CD4-positive, alpha-beta T cell treated with Interleukin-1 beta for 1 hour (primary cell): ENCODE measurements around the gene C20orf144.

ENCODE experiments used
- DNase-seq, 2 donors: peaks; one replicate each; pipeline ENCODE4 v3.0.0-alpha.2; 2020 to 2022

Gene C20orf144

DNA sequence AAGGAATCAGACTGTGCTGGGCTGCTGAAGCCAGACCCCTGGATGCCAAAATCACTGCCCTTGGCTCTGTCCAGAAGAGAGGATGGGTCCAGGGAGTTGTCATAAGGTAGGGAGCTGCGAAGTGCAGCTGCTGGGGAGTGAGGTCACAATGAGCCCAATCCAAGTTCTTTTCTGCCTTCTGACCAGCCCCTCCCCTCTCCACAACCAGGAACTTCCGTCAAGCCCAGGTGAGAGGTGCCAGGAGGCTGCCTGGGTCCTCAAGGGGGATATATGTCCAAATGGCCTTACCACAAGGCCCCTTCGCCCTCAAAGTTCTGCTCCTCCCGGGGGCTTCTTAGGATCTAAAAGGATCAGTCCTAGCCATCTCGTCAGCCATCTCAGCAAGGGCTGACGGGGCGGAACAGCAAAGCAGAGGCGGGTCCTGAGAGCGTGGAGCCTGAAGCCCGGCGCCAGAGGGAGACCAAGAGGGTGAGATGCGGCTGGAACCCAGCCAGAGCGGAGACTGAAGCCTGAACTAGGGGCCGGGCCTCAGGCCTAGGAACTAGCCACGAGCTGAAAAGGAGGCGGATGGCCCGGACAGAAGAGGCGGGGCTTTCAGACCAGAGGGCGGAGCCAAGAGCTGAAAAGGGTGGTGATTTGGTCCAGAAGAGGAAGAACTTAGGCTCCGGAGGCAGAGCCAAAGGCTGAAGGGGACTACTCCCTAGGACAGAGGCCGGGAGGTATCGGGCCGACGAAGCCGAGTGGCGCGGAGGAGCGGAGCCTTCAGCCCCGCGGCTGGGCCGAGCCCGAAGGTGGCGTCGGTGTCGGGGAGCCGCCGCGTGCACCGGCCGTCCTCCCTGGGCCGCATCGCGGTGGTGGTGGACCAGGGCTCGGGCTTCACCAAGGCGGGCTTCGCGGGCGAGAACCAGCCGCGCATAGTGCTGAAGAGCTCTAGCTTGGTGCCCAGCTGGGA lies 4.4 kb downstream of the C20orf144 start, which contains the start of gene ACTL10:
Gene ACTL10 (plus strand): TSS at position 651 of the 952 bp plus-strand sequence. CDS start 555 bp downstream, outside the sequence.
- DNase-seq, result peak; percentile 88 to 92

- DNase-seq, result peak; percentile 40 to 41
Measured at GRCh38 chr20:33667245-33667675, 5.1 kb downstream of the C20orf144 start.

GRCh38 chr20:33667676-33668465 lies 5.7 kb downstream of the C20orf144 start:
- peak; percentile 81 to 83 for DNase-seq

DNA sequence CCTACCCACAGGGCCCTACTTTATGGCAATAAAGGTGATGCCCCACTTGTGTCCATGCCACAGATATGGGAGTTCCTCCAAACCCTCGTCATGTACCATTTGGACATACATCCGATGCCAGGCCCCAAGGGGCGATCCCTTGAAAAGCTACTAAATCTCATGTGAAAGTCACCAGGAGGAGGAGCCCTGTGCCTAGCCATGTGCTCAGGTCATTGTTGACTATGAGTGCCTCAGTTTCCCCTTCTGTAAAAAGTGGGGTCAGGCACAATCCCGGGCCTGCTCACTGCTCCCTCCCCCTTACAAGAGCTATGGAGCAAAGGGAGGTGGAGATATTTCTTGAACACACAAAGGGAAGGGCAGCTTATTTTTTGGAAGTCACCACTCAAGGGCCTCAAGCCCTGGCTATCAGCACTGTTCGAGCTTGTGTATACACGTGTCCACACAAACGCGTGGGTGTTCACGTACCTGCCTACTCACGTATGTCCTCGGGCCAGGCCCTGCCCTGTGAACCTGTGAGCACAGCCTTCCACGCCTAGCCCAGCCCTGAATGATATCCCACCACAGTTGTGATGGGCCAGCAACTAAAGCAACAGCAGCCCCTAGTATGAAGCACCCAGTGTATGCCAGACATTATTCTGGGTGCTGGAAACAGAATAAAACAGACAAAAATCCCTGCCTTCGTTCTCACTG lies 6.5 kb downstream of the C20orf144 start:
- no peak for DNase-seq

DNA sequence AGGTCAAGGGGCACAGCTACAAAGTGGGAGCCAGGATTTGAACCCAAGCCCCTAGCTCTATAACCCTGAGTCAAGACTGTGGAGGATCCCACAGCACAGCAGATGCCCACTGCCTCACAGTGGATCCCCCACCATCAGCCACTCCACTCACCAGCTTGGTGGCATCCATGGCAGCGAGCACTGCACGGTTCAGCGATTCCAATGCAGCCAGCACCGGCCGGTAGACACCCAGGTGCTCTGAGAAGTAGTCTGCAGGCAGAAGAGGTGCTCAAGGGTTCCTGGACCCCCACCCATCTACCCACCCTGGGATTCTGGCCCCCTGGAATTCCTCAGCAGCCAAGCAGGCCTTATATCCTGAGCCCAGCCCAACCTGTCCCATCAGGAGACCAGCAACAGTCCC lies 7.1 kb downstream of the C20orf144 start:
- no peak for DNase-seq

DNA sequence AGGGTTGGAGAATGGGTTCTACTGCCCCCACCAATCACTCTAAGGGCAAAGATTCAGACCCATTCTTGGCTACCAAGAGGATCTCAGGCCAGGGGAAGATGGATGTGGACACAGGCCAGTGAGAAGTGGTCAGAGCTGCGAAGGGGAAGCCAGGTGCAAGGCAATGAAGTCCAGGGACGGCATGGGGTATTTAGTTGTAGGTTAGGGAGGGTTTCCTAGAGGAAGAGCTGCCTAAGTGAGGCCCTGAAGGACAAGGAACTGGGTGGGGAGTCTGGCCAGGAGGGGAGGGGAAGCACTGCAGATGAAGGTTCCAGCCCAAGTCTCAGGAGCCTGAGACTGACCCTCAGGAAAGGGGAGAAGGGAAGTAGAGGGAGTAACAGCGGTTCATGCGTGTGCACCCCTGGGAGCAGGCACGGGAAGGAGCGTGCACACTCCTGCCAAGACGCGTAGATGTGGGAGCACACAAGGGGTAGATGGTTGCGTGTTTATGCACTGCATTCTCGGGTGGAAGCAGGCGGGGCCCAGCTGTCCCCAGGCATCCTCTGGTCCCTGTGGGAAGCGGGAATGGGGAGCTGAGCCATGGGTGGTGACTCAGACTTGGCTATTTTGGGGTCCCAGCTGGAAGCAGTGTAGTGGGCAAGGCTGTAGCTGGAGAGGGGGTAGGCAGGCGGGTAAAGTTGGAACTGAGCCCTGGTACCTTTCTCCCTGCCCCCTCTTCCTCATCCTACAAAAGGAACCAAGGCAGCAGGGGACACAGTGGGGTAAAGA lies 7.9 kb downstream of the C20orf144 start:
- DNase-seq, result no peak

DNA sequence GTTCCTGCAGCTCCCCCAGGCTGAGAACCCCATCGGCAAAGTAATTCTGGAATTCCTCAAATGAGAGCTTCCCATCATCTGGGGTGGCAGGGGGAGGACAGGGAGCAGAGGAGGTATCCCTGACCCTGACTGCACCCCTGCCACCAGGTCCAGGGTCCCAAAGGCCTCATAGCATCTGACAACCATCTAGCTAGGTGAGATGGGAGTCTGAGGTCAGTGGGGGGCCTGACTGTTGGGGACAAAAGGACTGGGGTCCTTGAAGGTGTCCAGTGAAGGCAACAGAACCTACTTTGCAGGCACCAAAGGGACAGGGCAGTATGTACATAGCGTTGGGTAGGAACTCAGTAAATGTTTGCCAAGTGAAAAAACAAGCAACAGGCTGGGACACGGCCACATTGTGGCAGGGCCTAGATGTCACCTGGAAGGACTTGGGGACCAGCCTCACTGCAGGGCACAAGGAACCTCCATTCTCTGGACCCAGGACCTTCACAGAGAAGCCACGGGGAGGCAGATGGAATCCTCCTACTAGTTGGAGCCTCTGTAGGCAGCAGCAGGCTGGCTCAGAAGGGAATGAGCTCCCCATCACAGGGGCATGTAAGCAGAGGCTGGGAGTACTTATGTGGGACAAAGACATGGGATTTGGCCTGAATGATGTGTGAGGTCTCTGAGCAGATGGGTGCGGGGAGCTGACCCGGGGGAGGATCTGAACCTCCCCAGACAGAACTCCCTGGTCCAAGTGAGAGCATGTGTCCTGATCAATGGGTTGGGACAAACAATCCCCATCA lies 8.8 kb downstream of the C20orf144 start:
- no peak for DNase-seq

DNA sequence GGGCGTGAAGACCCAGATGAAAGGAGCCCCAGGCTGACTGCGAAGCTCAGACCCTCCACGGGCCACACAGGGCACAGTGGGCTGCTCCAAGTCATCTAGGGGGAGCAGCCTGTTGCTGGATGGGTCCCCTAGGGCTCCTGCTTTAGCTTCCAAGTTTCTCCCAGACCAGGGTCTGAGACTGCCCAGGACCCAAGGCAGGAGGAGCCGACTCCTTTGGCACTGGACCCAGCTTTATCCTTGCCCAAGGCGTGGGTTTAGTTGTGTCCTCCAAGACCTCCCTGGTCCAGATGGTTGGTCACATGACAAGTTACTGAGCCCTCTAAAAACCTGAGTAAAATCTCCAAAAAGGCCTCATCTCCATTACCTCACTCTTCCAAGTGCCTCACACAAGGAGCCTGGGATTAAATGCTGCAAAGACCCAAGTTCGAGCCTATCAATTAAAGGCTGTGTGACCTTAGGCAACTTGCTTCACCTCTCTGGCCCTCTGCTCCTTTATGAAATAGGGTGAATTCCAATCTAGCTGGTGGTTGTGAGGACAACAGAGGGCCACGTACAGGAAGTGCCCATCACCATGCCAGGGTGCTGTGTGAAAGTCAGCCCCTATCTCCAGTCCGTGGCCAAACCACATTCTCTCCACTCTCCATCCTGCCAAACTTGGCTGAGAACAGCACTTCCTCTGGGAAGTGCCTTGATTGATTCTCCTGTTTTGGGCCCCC lies 9.6 kb downstream of the C20orf144 start:
- DNase-seq, result no peak

DNA sequence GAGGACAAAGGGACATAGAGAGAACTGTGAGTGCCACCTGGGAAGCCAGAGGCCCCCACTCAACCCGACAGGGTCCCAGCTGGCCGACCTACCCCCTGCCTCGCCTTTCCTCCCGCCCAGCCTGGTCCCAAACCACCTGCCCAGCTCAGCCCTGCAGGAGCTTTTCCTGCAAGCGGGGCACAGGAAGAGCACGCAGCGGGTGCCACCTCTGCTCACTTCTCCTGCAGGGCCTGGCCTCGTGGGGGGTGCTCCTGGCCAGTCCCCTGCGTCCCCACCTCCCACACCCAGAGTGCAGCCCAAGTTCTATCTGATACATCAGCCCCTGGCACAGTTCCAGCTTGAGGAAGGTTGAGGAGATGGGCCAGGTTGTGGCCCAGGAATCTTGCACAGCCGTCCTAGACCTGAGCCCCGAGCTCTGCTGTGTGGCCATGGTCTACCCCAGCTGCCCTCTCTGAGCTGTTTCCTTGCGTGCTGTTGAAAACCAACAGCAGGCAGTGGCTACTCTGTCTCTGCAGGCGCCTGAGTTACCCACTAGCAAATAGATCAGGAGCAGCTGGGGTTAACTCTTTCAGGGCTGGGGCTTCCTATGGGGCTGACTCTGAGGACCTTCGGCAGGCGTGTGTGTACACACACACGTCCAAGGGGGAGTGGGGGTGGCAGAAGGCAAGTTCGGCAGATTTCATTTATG lies 10.4 kb downstream of the C20orf144 start:
- no peak for DNase-seq

GRCh38 chr20:33673114-33673409 lies 10.9 kb downstream of the C20orf144 start:
- no peak for DNase-seq

GRCh38 chr20:33673410-33674293 lies 11.5 kb downstream of the C20orf144 start:
- no peak for DNase-seq

- peak; percentile 68 to 72 for DNase-seq
Measured at GRCh38 chr20:33674294-33675135, 12.4 kb downstream of the C20orf144 start, which contains the start of gene NECAB3. Gene NECAB3 (minus strand): TSS chr20:33674428. CDS start chr20:33674352, 76 bp downstream.

DNA sequence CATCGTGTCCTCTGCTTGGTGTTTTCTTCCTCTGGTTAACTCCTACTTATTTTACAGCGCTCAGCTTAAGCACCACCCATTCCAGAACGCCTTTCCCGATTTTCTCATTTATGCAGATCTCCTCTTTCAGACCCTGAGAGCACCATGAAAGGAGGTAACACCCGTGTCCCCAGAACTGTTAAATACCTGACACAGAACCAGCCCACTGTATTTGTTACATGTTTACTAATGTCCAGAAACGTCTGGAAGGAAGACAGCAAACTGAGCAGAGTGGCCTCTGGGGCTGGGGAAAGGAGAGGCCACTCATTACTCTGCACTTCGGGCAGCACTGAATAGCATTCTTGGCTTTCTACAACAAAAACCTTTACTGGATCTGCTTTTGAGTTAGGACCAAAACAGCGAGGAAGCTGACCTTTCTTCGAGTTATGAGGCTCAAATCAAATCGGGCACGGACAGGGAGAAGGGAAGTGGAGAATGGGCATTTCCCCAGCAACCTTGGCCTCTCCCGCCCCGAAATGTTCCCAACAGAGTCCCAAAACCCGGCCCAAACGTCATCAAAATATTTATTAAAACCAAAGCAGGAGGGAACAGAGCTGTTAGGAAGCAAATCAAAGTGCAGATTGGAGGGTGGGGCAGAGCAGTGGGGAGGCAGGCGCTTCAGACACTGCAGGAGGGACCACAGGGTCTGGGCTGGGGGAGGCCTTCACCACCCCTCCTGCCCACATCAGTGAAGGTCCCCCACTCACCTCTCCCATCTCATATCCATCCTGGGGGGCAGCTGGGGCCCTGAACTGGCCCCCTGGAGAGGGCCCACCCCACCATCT lies 13.2 kb downstream of the C20orf144 start:
- DNase-seq, result no peak

DNA sequence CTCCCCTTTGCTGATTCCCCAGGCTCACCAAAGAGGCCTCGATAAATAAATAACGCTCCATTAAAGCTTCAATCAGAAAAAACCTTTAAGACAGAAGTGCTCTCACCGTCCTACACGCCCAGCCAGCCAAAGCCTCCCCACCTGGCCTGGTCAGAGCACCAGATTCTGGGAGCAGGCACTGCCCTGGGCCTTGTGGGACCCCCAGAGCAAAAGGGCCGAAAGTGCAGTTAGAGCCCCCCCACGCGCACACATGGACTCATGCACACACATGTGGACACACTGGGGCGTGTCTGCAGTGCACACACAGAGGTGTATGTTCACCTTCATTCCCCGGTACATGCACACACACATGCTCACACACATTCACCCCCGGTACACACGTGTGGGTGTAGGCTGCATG lies 14.0 kb downstream of the C20orf144 start:
- no peak for DNase-seq

DNA sequence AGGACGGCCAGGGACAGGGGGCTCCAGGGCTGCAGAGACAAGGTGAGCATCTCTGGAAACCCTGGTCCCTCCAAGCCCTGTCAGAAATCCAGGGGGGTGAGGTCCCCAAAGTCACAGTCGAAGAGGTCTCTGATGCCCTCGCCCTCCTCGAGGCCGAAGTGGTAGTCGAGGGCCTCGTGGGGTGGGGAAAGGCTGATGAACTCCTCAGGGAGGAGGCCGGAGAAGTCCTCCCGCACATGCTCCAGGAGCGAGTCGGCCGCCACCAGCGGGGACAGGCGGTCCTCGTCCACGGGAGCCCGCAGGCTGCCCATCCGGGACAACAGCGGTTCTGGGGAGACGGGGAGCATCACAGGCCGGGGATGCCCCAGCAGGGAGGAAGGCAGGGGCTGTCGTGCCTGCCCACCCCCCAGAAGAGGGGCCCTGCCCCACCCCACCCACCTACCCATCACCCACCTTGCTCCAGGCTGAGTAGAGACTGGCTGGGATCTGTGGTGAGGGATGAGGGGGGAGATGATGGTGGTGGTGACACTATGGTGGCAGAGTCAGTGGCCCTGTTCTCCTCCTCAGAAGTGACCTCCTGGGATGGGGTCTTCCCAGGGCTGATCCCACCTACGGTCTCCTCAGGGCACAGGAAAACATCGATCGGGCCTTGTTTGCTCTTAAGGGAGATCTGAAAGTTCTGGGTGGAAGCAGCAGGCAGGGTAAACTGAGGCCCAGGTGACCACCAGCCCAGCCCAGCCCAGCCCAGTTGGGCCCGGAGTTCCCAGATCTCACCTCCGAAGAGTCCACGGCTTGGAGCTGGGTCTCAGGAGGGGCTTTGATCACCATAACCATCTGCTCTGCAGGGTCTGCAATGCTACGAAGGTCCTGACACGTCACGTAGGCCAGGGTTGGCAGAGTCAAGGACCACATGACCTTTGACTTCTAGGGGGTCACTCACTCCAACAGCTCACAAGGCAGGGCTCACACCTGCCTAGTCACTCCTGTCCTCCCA lies 14.8 kb downstream of the C20orf144 start:
- DNase-seq, result no peak
